Gastrocnemius medialis (tissue), 4 donors: Measurements from ENCODE around the gene LDB3.

ENCODE experiments used
- POLR2A ChIP-seq, 2 donors: fragments of 450-650 bp; IDR thresholded peaks; one replicate each; pipeline ENCODE4 v1.6.1; 2017; ENCODE audit warnings: antibody characterized with exemption in 2 of 2, mild to moderate bottlenecking in 2 of 2, moderate library complexity in 2 of 2
- TF ChIP-seq, protein P1 (sequence below), 5 experiments: fragments of 450-650 bp in 3 of 5; fragments of 200-600 bp in 2 of 5; sonication (generic) in 2 of 5; IDR thresholded peaks in 4 of 5; conservative IDR thresholded peaks in 1 of 5; 1 replicate in 4 of 5; 2 replicates in 1 of 5; pipeline ENCODE4 v1.5.1; 2016 to 2019; ENCODE audit warnings: antibody characterized with exemption in 5 of 5, mild to moderate bottlenecking in 3 of 5, moderate library complexity in 3 of 5

DNA sequence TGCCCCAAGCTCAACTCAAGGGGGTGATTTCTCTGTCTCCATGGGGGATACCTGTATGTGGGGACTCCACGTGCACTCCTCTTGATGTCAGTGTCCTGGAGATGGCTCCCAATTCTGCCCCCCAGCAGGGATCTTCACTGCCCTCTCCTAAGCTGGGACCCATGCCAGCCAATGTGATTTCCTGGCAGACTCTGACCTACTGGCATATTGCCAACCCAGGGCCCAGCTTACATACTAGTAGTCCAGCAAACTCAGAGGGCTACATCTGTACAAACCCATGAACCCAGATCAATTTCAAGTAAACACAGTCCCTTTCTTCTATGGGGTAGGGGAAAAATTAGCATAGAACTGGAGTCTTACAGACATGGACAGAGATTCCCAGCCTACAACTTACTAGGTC, 61.9 kb downstream of the LDB3 start:
- TF ChIP-seq, protein P1, sequence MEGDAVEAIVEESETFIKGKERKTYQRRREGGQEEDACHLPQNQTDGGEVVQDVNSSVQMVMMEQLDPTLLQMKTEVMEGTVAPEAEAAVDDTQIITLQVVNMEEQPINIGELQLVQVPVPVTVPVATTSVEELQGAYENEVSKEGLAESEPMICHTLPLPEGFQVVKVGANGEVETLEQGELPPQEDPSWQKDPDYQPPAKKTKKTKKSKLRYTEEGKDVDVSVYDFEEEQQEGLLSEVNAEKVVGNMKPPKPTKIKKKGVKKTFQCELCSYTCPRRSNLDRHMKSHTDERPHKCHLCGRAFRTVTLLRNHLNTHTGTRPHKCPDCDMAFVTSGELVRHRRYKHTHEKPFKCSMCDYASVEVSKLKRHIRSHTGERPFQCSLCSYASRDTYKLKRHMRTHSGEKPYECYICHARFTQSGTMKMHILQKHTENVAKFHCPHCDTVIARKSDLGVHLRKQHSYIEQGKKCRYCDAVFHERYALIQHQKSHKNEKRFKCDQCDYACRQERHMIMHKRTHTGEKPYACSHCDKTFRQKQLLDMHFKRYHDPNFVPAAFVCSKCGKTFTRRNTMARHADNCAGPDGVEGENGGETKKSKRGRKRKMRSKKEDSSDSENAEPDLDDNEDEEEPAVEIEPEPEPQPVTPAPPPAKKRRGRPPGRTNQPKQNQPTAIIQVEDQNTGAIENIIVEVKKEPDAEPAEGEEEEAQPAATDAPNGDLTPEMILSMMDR (IDR thresholded peaks at IDR 0.05 in 4 of 5, conservative IDR thresholded peaks at IDR 0.05 in 1 of 5) = no peak
- no peak for TF ChIP-seq POLR2A (IDR thresholded peaks at IDR 0.05)
